H9 (cell line): ENCODE data around the gene RDH5. TPM values are rescaled to one million over a fixed set of nuclear protein-coding genes. Genes with fewer than 3 reads are reported as not detected.

ENCODE experiments used
- DNase-seq: peaks from one replicate; pipeline ENCODE4 v3.0.0-alpha.2; 2017
- H2AFZ ChIP-seq: one replicate; pipeline ENCODE4 v1.6.1; 2013; ENCODE audit warnings: mild to moderate bottlenecking, low read length, control low read depth, moderate library complexity
- H2AK5ac ChIP-seq: 2 replicates; pipeline ENCODE4 v1.6.1; 2013; ENCODE audit warnings: low read length, control low read depth, mixed read lengths; ENCODE audit not compliant: insufficient read length
- H2BK120ac ChIP-seq: one replicate; pipeline ENCODE4 v1.6.1; 2013; ENCODE audit warnings: low read depth, mild to moderate bottlenecking, low read length, control low read depth, inconsistent platforms; ENCODE audit not compliant: poor library complexity, severe bottlenecking
- H2BK12ac ChIP-seq: 2 replicates; pipeline ENCODE4 v1.6.1; 2013; ENCODE audit warnings: low read length, control low read depth, mixed read lengths, low read depth; ENCODE audit not compliant: insufficient read length
- H2BK15ac ChIP-seq: 2 replicates; pipeline ENCODE4 v1.6.1; 2013; ENCODE audit warnings: low read depth, low read length, control low read depth
- H2BK20ac ChIP-seq: one replicate; pipeline ENCODE4 v1.6.1; 2013; ENCODE audit warnings: low read depth, mild to moderate bottlenecking, low read length, control low read depth, inconsistent platforms; ENCODE audit not compliant: poor library complexity, severe bottlenecking
- H2BK5ac ChIP-seq: 2 replicates; pipeline ENCODE4 v1.6.1; 2013; ENCODE audit warnings: low read length, control low read depth, mixed read lengths; ENCODE audit not compliant: insufficient read length
- H3K14ac ChIP-seq: 2 replicates; pipeline ENCODE4 v1.6.1; 2013; ENCODE audit warnings: low read length, control low read depth; ENCODE audit not compliant: insufficient read depth
- H3K18ac ChIP-seq: 2 replicates; pipeline ENCODE4 v1.6.1; 2013; ENCODE audit warnings: low read depth, mild to moderate bottlenecking, mixed read lengths, low read length, control low read depth; ENCODE audit not compliant: insufficient read length
- H3K23ac ChIP-seq: 2 replicates; pipeline ENCODE4 v1.6.1; 2013; ENCODE audit warnings: low read length, control low read depth, mixed read lengths, low read depth; ENCODE audit not compliant: insufficient read length
- H3K23me2 ChIP-seq: 2 replicates; pipeline ENCODE4 v1.6.1; 2013; ENCODE audit warnings: low read depth, mild to moderate bottlenecking, mixed read lengths, low read length, control low read depth; ENCODE audit not compliant: insufficient read length, poor library complexity, severe bottlenecking
- H3K27ac ChIP-seq: 2 replicates; pipeline ENCODE4 v1.5.1; 2013; ENCODE audit warnings: low read length, control low read depth, mixed read lengths, low read depth; ENCODE audit not compliant: insufficient read length
- H3K27me3 ChIP-seq: 2 replicates; pipeline ENCODE4 v1.6.1; 2013; ENCODE audit warnings: low read length, control low read depth, inconsistent platforms; ENCODE audit not compliant: insufficient read depth
- H3K4ac ChIP-seq: 2 replicates; pipeline ENCODE4 v1.6.1; 2013; ENCODE audit warnings: low read depth, mild to moderate bottlenecking, control low read depth, inconsistent platforms, low read length, moderate library complexity
- H3K4me1 ChIP-seq: 2 replicates; pipeline ENCODE4 v1.6.1; 2013; ENCODE audit warnings: low read length, control low read depth, inconsistent platforms; ENCODE audit not compliant: insufficient read depth
- H3K4me2 ChIP-seq: 2 replicates; pipeline ENCODE4 v1.6.1; 2013; ENCODE audit warnings: low read length, control low read depth, mixed read lengths; ENCODE audit not compliant: insufficient read length, insufficient read depth
- H3K56ac ChIP-seq: 2 replicates; pipeline ENCODE4 v1.6.1; 2013; ENCODE audit warnings: low read depth, mild to moderate bottlenecking, mixed read lengths, low read length, control low read depth; ENCODE audit not compliant: insufficient read length
- H3K79me1 ChIP-seq: 2 replicates; pipeline ENCODE4 v1.6.1; 2013; ENCODE audit warnings: low read depth, mild to moderate bottlenecking, moderate library complexity, low read length, control low read depth, inconsistent platforms; ENCODE audit not compliant: insufficient read depth, poor library complexity, severe bottlenecking
- H3K79me2 ChIP-seq: 2 replicates; pipeline ENCODE4 v1.6.1; 2013; ENCODE audit warnings: low read length, control low read depth, inconsistent platforms; ENCODE audit not compliant: insufficient read depth
- H3K9ac ChIP-seq: 2 replicates; pipeline ENCODE4 v1.6.1; 2013; ENCODE audit warnings: low read length, control low read depth, mixed read lengths; ENCODE audit not compliant: insufficient read length; ENCODE audit errors: extremely low read depth
- H3K9me3 ChIP-seq: one replicate; pipeline ENCODE4 v1.6.1; 2013; ENCODE audit warnings: low read depth, low read length, inconsistent platforms; ENCODE audit not compliant: control insufficient read depth
- H3T11ph ChIP-seq: one replicate; pipeline ENCODE4 v1.6.1; 2013; ENCODE audit warnings: mild to moderate bottlenecking, low read length, control low read depth, inconsistent platforms
- H4K20me1 ChIP-seq: one replicate; pipeline ENCODE4 v1.6.1; 2013; ENCODE audit not compliant: control insufficient read depth, insufficient read length, insufficient read depth
- H4K5ac ChIP-seq: 2 replicates; pipeline ENCODE4 v1.6.1; 2013; ENCODE audit warnings: low read depth, mild to moderate bottlenecking, mixed read lengths, low read length, control low read depth; ENCODE audit not compliant: insufficient read length
- H4K8ac ChIP-seq: replicated peaks from 2 replicates; pipeline ENCODE4 v1.6.1; 2013; ENCODE audit warnings: low read length, control low read depth, mixed read lengths, low read depth; ENCODE audit not compliant: insufficient read length
- H4K91ac ChIP-seq: 2 replicates; pipeline ENCODE4 v1.6.1; 2013; ENCODE audit warnings: low read depth, mild to moderate bottlenecking, moderate library complexity, mixed read lengths, low read length, control low read depth; ENCODE audit not compliant: insufficient read length
- H3K27ac Mint-ChIP-seq, 3 experiments: 2 replicates in 2 of 3; 3 replicates in 1 of 3; pipeline ENCODE4 v1.8.0; 2020 to 2021; ENCODE audit warnings: mixed read lengths in 3 of 3, mild to moderate bottlenecking in 1 of 3, moderate library complexity in 1 of 3
- H3K27me3 Mint-ChIP-seq: 2 replicates; pipeline ENCODE4 v1.8.0; 2021; ENCODE audit warnings: low read depth, mild to moderate bottlenecking, moderate library complexity, mixed read lengths
- H3K36me3 Mint-ChIP-seq, 3 experiments: 2 replicates in 2 of 3; 3 replicates in 1 of 3; pipeline ENCODE4 v1.8.0; 2020 to 2021; ENCODE audit warnings: low read depth in 3 of 3, mixed read lengths in 3 of 3; ENCODE audit not compliant: insufficient read depth in 1 of 3
- H3K4me1 Mint-ChIP-seq, 2 experiments: 2 replicates each; pipeline ENCODE4 v1.8.0; 2020; ENCODE audit warnings: mixed read lengths in 2 of 2
- H3K4me3 Mint-ChIP-seq, 2 experiments: 2 replicates in 1 of 2; 3 replicates in 1 of 2; pipeline ENCODE4 v1.8.0; 2020 to 2021; ENCODE audit warnings: mild to moderate bottlenecking in 2 of 2, mixed read lengths in 2 of 2, moderate library complexity in 1 of 2
- H3K9me3 Mint-ChIP-seq, 2 experiments: 2 replicates in 1 of 2; 3 replicates in 1 of 2; pipeline ENCODE4 v1.8.0; 2020; ENCODE audit warnings: mild to moderate bottlenecking in 2 of 2, mixed read lengths in 2 of 2, moderate library complexity in 1 of 2
- WGBS: extraction: QIAGEN DNeasy Blood & Tissue Kit; methylation state at CpG from one replicate; pipeline ENCODE4 v1.1.7; 2013; ENCODE audit warnings: missing lambda C conversion rate, low lambda C conversion rate, mixed read lengths; ENCODE audit not compliant: insufficient read length; ENCODE audit errors: extremely low coverage; 5-methylcytosine and 5-hydroxymethylcytosine counted together
- total RNA-seq: library from RNA; stranded (reverse); gene quantifications from 2 replicates; pipeline ENCODE4 v1.2.1, GENCODE V29; 2021
- TF ChIP-seq, protein P1 (sequence below): fragments of 200-600 bp; sonication (generic); conservative IDR thresholded peaks from 3 replicates; pipeline ENCODE4 v1.8.0; 2021; ENCODE audit warnings: antibody characterized with exemption, mild to moderate bottlenecking

The RDH5 gene
- total RNA-seq, 1 experiment from 2014 or later: 6.6 TPM

DNA sequence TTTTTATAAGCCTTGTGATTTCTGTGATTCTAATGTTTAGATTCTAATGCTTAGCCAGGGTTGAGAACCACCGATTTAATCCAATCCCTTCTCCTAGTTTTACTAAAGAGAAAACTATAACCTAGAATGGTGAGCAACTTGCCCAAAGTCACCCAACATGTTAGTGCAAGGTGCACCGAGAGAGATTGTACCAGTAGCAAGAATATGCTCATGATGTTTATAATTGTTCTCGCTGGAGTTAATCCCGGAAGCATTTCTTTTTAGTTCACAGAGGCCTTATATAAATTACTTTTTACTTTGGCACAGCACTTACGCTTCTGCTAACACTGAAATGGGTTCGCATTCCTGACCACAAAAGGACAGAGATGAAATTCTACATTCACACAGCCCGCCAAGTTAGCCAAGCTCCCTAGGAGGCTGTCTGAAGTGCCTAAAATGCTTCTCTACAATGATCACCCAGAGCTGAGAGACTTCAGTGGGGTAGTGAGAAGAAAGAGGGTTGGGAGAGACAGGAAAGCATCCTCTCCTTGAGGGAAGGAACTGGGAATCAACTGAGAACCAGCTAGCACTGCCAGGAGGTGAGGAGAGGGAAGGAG, 4.9 kb upstream of the RDH5 start:
- Histone ChIP-seq H2AFZ (no peak overlapping the region), H3K9ac (peak overlapping the region; percentile 42), H3K27ac (no peak overlapping the region), H2BK5ac (no peak overlapping the region), H3K4ac (no peak overlapping the region), H2BK12ac (no peak overlapping the region), H2BK120ac (no peak overlapping the region), H3K56ac (no peak overlapping the region), H3K4me2 (peak overlapping the region; percentile 71), H3K79me1 (no peaks in the 10 kb centered on the region), H3K27me3 (no peaks in the 10 kb centered on the region; the same call in 1 of the 2 replicates), H3K23me2 (peaks cover 9% of the 10 kb centered on the region), H4K5ac (no peak overlapping the region), H4K20me1 (no peaks in the 10 kb centered on the region), H2BK15ac (no peak overlapping the region), H3K4me1 (peaks cover 13% of the 10 kb centered on the region; the same call in 1 of the 2 replicates), H2BK20ac (no peak overlapping the region), H3T11ph (no peak overlapping the region), H4K91ac (no peak overlapping the region), H3K9me3 (no peaks in the 10 kb centered on the region), H3K14ac (no peak overlapping the region), H3K18ac (no peak overlapping the region), H3K23ac (no peak overlapping the region), H4K8ac (no peak overlapping the region), H3K79me2 (no peaks in the 10 kb centered on the region), H2AK5ac (no peak overlapping the region)
- Mint-ChIP-seq H3K36me3 (peaks cover 0 to 8% (median 0%) of the 10 kb centered on the region in 3 experiments; a peak in 2 of 7 replicates), H3K27me3 (peaks cover 25% of the 10 kb centered on the region), H3K4me1 (peaks cover 33 to 41% of the 10 kb centered on the region in 2 experiments), H3K4me3 (peak overlapping the region; percentile 90 to 91), H3K9me3 (peaks cover 0 to 3% of the 10 kb centered on the region in 2 experiments; a peak in 3 of 5 replicates), H3K27ac (peak overlapping the region; percentile 70 to 96 (median 95); a peak in 4 of 7 replicates)
- WGBS: no CpG with 5 or more reads among the region's 7 CpGs
- no peak for DNase-seq
- TF ChIP-seq, protein P1, sequence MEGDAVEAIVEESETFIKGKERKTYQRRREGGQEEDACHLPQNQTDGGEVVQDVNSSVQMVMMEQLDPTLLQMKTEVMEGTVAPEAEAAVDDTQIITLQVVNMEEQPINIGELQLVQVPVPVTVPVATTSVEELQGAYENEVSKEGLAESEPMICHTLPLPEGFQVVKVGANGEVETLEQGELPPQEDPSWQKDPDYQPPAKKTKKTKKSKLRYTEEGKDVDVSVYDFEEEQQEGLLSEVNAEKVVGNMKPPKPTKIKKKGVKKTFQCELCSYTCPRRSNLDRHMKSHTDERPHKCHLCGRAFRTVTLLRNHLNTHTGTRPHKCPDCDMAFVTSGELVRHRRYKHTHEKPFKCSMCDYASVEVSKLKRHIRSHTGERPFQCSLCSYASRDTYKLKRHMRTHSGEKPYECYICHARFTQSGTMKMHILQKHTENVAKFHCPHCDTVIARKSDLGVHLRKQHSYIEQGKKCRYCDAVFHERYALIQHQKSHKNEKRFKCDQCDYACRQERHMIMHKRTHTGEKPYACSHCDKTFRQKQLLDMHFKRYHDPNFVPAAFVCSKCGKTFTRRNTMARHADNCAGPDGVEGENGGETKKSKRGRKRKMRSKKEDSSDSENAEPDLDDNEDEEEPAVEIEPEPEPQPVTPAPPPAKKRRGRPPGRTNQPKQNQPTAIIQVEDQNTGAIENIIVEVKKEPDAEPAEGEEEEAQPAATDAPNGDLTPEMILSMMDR: no peak
